Activated CD8-positive, alpha-beta memory T cell treated with anti-CD3 and anti-CD28 coated beads for 48 hours (primary cell): ENCODE data around the gene PTPRN2.
"Not testable (repeated sequence)": the region's sequence is repeated elsewhere in the genome, so short reads cannot be mapped to it uniquely, and the experiment has no call there.

Experiments used
- DNase-seq, 3 experiments: peaks; one replicate each; pipeline ENCODE4 v3.0.0-alpha.2; 2020; ENCODE audit warnings: low read depth in 2 of 3, low spot score in 2 of 3

The PTPRN2 gene

GRCh38 chr7:157994319-157994718 is 593.3 kb downstream of the PTPRN2 start:
- DNase-seq = no peak

GRCh38 chr7:157993406-157994105 is 594.1 kb downstream of the PTPRN2 start:
- no peak for DNase-seq

DNA sequence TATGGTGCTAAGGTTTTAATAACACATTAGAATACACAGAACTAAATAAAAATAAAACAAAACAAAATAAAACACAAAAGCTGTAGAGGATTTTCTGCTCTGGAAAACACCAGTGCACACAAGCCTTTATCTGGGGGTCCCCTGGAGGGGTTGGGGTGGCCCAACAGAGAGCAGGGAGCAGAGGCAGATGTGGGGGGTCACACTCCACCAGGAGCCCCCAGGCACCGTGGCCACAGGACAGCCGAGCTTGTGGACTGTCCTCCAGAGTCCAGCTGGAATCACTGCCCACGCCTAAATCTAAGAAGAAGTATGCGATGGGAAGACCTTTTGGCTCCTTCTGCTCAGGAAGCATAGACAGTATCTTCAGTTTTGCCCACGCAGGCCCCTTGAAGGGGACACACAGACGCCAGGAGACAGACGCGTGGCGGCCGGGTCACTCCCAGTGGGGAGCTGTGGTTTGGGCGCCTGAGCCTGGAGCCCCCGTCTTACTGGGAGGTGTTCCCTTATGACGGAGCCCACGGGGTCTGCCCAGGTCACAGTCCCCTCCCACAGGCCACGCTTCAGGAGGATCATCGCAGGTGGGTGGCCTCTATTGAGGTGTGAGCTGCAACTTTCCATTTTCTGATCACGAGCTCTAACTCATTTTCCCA is 595.0 kb downstream of the PTPRN2 start:
- no peak for DNase-seq

DNA sequence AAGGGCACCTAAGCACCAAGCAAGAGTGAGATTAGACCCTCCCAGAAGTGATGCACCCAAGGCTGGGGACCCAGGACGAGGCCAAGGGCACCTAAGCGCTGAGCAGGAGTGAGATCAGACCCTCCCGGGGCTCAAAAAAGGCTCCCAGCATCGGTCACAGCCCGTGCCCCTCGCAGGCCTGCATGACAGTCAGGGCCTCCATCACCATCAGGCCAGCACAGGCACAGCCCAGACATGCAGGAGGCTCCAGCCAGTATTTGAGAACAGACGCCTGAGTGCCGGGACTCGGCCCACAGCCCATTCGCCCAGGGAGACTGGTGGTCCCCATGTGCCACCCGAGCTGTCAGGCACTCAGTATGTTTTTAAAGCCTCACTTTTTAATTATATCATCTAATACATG is 595.9 kb downstream of the PTPRN2 start:
- DNase-seq = no peak

- DNase-seq = no peak
Measured at GRCh38 chr7:157991351-157991750, 596.3 kb downstream of the PTPRN2 start.

GRCh38 chr7:157990881-157991250 is 596.8 kb downstream of the PTPRN2 start:
- no peak for DNase-seq

DNA sequence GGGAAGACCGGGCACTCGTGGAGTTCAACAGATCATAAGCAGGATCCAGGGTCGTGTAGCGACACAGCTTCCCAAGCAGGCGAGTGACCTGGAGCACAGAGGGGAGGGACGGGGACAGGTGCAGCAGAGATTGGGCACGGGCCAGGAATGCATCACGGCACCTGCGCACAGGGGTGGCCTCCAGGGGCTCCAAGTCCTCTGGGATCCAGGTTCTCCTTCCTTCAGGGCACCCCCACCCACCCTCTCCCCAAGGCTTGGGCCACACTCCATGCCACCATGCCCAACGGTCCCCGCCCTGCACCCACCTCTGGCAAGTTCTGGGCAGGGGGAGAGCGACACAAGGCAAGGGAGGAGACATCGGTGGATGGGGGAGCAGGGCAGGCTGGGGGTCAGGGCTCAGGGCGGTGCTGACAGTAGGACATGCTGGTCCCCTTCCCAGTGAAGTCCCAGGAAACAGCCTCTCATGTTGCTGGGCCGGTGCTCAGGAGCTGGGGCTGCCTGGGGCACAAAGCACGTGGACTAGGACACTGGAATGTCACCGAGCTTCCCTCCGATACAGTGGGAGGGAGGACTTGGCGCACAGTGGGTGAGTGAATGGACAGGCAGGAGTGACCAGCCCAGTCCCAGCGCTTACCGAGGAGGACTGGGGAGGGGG is 597.3 kb downstream of the PTPRN2 start:
- DNase-seq = no peak

GRCh38 chr7:157989589-157989988 is 598.0 kb downstream of the PTPRN2 start:
- no peak for DNase-seq

- no peak for DNase-seq
Measured at GRCh38 chr7:157987906-157988305, 599.7 kb downstream of the PTPRN2 start.

- no peak for DNase-seq
Measured at GRCh38 chr7:157986051-157986450, 601.6 kb downstream of the PTPRN2 start.

DNA sequence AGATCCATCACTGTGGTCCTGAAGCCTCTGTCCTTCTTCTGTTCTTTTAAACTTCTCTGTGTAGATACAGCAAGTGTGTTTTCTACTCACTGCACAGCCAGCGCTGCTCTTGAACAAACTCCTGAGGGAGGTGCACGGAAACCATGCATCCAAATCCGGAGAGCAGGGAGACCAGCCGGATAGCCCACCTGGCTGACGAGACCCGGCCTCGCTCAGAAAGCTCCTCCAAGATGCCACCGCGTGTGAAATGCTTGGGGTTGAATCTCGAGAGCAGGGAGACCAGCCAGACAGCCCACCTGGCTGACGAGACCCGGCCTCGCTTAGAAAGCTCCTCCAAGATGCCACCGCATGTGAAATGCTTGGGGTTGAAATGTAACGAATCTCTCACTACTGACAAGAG is 602.0 kb downstream of the PTPRN2 start:
- DNase-seq = no peak

DNA sequence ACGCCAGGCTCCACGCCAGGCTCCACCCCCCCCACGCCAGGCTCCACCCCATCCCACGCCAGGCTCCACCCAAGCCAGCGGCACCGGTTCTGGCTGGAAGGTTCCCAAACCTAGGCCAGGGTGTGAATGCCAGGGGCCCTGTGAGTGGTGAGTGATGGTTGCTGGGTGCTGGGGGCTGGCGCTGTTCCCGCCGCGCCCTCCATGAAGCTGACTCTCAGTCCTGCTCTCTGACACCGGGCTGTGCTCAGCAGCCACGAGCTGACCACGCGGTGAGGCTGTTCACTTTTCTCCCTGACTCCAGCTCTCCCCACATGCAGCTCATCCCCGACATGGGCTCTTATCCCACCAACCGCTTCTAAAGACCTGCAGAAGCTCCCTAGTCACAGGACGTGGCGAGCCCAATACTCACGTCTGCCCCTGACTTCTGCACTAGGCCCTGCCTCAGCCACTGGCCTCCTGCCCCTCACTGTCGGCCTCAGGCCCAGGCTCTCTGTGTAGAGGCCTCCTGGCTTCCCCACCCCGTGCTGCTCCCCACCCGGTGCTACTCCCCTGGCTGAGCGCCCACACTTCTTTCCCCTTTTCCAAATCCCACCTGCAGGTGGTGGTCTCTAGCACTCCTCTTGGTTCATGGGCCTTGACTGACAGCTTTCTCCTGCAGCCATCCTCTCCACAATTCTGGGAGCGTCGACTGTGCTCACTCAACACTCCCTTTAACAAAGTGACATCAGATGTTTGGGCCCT is 603.0 kb downstream of the PTPRN2 start:
- no peak for DNase-seq

- no peak for DNase-seq
Measured at GRCh38 chr7:157983502-157984422, 603.9 kb downstream of the PTPRN2 start.

DNA sequence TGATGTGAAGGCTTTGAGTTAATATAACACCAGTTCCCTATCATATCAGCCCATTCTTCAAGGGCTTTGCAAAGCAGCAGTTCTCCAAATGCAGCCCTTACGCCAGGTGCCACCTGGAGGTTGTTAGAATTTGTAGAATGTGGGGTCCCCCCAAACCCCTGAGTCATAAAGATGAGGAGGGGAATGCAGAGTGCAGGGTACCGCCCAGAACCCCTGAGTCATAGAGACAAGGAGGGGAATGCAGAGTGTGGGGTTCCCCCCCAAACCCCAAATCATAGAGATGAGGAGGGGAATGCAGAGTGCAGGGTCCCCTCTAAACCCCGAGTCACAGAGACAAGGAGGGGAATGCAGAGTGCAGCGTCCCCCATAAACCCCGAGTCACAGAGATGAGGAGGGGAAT is 605.8 kb downstream of the PTPRN2 start:
- DNase-seq = no peak

DNA sequence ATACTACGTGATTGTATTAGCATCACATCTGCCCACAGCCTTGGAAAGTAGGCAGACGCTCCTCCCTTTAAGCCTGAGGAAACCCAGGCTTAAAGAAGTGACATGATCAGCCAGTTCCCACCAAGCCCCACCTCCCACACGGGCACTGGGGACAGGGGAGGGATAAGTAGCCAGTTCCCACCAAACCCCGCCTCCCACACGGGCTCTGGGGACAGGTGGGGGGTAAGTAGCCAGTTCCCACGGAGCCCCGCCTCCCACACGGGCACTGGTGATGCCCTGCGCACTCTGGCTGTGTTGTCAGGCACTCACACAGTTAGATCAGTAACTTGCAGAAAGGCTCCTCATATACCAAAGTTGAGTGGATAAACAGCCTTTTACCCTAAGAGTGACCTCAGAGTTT is 606.8 kb downstream of the PTPRN2 start:
- no peak for DNase-seq

DNA sequence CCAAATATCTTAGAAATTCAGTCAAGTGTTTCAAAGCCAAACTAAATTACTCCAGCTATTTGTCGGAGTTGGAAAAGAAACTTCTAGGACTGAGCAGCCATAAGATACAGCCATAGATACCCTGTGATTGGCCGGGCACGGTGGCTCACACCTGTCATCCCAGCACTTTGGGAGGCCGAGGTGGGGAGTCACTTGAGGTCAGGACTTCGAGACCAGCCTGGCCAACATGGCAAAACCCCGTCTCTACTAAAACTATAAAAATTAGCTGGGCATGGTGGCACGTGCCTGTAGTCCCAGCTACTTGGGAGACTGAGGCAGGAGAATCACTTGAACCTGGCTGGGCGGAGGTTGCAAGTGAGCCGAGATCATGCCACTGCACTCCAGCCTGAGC is 607.3 kb downstream of the PTPRN2 start:
- DNase-seq = not testable (repeated sequence)

GRCh38 chr7:157979636-157980340 is 607.8 kb downstream of the PTPRN2 start:
- DNase-seq = no peak

- no peak for DNase-seq
Measured at GRCh38 chr7:157978766-157979165, 608.9 kb downstream of the PTPRN2 start.

- no peak for DNase-seq
Measured at GRCh38 chr7:157977717-157978496, 609.7 kb downstream of the PTPRN2 start.
